Measurements from ENCODE around the gene NBEA.

NBEA gene

GRCh38 chr13:35524171-35524570, 582.1 kb downstream of the NBEA start:
- H3K27me3 ChIP-seq (ENCODE audit: insufficient read depth, insufficient read length), result no peaks in the 10 kb centered on the region
- H3K4me1 ChIP-seq (ENCODE audit: insufficient read depth, insufficient read length), result no peaks in the 10 kb centered on the region
- H3K4me3 ChIP-seq (ENCODE audit: insufficient read length, low read depth), result no peak overlapping the region
- DNase-seq (ENCODE audit: low read depth, low spot score), result no peak
- no peak overlapping the region for H3K9ac ChIP-seq (ENCODE audit: insufficient read length, low read depth)
- TF ChIP-seq ZNF274 (IDR thresholded peaks at IDR 0.05; ENCODE audit: low read depth, low read length) (no peak), SUZ12 (IDR thresholded peaks at IDR 0.05; ENCODE audit: extremely low read depth, insufficient read depth, insufficient read length) (no peak), YY1 (IDR thresholded peaks at IDR 0.05; ENCODE audit: insufficient read depth, insufficient read length) (no peak)
- H3K36me3 ChIP-seq (ENCODE audit: insufficient read depth, insufficient read length, low read length), result no peaks in the 10 kb centered on the region
- H3K9me3 ChIP-seq (ENCODE audit: insufficient read depth, low read length), result no peaks in the 10 kb centered on the region

GRCh38 chr13:35526577-35526976, 584.5 kb downstream of the NBEA start:
- no peak for TF ChIP-seq SUZ12 (IDR thresholded peaks at IDR 0.05; ENCODE audit: extremely low read depth, insufficient read depth, insufficient read length)
- no peak for TF ChIP-seq ZNF274 (IDR thresholded peaks at IDR 0.05; ENCODE audit: low read depth, low read length)
- no peak for TF ChIP-seq YY1 (IDR thresholded peaks at IDR 0.05; ENCODE audit: insufficient read depth, insufficient read length)

GRCh38 chr13:35527451-35527850, 585.4 kb downstream of the NBEA start:
- Histone ChIP-seq H3K27me3 (ENCODE audit: insufficient read depth, insufficient read length) (no peaks in the 10 kb centered on the region), H3K9me3 (ENCODE audit: insufficient read depth, low read length) (no peaks in the 10 kb centered on the region), H3K9ac (ENCODE audit: insufficient read length, low read depth) (no peak overlapping the region), H3K36me3 (ENCODE audit: insufficient read depth, insufficient read length, low read length) (no peaks in the 10 kb centered on the region), H3K4me3 (ENCODE audit: insufficient read length, low read depth) (no peak overlapping the region), H3K4me1 (ENCODE audit: insufficient read depth, insufficient read length) (no peaks in the 10 kb centered on the region)
- no peak for DNase-seq (ENCODE audit: low read depth, low spot score)
- TF ChIP-seq SUZ12 (IDR thresholded peaks at IDR 0.05; ENCODE audit: extremely low read depth, insufficient read depth, insufficient read length) (no peak), ZNF274 (IDR thresholded peaks at IDR 0.05; ENCODE audit: low read depth, low read length) (no peak), YY1 (IDR thresholded peaks at IDR 0.05; ENCODE audit: insufficient read depth, insufficient read length) (no peak)

More at GRCh38 chr13:35526577-35526976, 584.5 kb downstream of the NBEA start:
- no peak for DNase-seq (ENCODE audit: low read depth, low spot score)
- H3K9me3 ChIP-seq (ENCODE audit: insufficient read depth, low read length), result no peaks in the 10 kb centered on the region
- H3K4me3 ChIP-seq (ENCODE audit: insufficient read length, low read depth), result no peak overlapping the region
- no peaks in the 10 kb centered on the region for H3K4me1 ChIP-seq (ENCODE audit: insufficient read depth, insufficient read length)
- no peaks in the 10 kb centered on the region for H3K36me3 ChIP-seq (ENCODE audit: insufficient read depth, insufficient read length, low read length)
- no peaks in the 10 kb centered on the region for H3K27me3 ChIP-seq (ENCODE audit: insufficient read depth, insufficient read length)
- H3K9ac ChIP-seq (ENCODE audit: insufficient read length, low read depth), result no peak overlapping the region

GRCh38 chr13:35530147-35530546, 588.1 kb downstream of the NBEA start:
- no peak for DNase-seq (ENCODE audit: low read depth, low spot score)
- no peaks in the 10 kb centered on the region for H3K9me3 ChIP-seq (ENCODE audit: insufficient read depth, low read length)
- H3K4me3 ChIP-seq (ENCODE audit: insufficient read length, low read depth), result no peak overlapping the region
- no peak for TF ChIP-seq SUZ12 (IDR thresholded peaks at IDR 0.05; ENCODE audit: extremely low read depth, insufficient read depth, insufficient read length)
- TF ChIP-seq YY1 (IDR thresholded peaks at IDR 0.05; ENCODE audit: insufficient read depth, insufficient read length), result no peak
- TF ChIP-seq ZNF274 (IDR thresholded peaks at IDR 0.05; ENCODE audit: low read depth, low read length), result no peak
- no peaks in the 10 kb centered on the region for H3K36me3 ChIP-seq (ENCODE audit: insufficient read depth, insufficient read length, low read length)
- H3K27me3 ChIP-seq (ENCODE audit: insufficient read depth, insufficient read length), result no peaks in the 10 kb centered on the region
- no peaks in the 10 kb centered on the region for H3K4me1 ChIP-seq (ENCODE audit: insufficient read depth, insufficient read length)
- H3K9ac ChIP-seq (ENCODE audit: insufficient read length, low read depth), result no peak overlapping the region

GRCh38 chr13:35530581-35530980, 588.5 kb downstream of the NBEA start:
- no peaks in the 10 kb centered on the region for H3K9me3 ChIP-seq (ENCODE audit: insufficient read depth, low read length)
- H3K27me3 ChIP-seq (ENCODE audit: insufficient read depth, insufficient read length), result no peaks in the 10 kb centered on the region
- no peaks in the 10 kb centered on the region for H3K36me3 ChIP-seq (ENCODE audit: insufficient read depth, insufficient read length, low read length)
- no peak for TF ChIP-seq YY1 (IDR thresholded peaks at IDR 0.05; ENCODE audit: insufficient read depth, insufficient read length)
- TF ChIP-seq SUZ12 (IDR thresholded peaks at IDR 0.05; ENCODE audit: extremely low read depth, insufficient read depth, insufficient read length), result no peak
- no peak for TF ChIP-seq ZNF274 (IDR thresholded peaks at IDR 0.05; ENCODE audit: low read depth, low read length)
- no peaks in the 10 kb centered on the region for H3K4me1 ChIP-seq (ENCODE audit: insufficient read depth, insufficient read length)
- H3K4me3 ChIP-seq (ENCODE audit: insufficient read length, low read depth), result no peak overlapping the region
- DNase-seq (ENCODE audit: low read depth, low spot score), result no peak
- no peak overlapping the region for H3K9ac ChIP-seq (ENCODE audit: insufficient read length, low read depth)

GRCh38 chr13:35531526-35531925, 589.5 kb downstream of the NBEA start:
- no peaks in the 10 kb centered on the region for H3K36me3 ChIP-seq (ENCODE audit: insufficient read depth, insufficient read length, low read length)
- no peaks in the 10 kb centered on the region for H3K4me1 ChIP-seq (ENCODE audit: insufficient read depth, insufficient read length)
- TF ChIP-seq YY1 (IDR thresholded peaks at IDR 0.05; ENCODE audit: insufficient read depth, insufficient read length) (no peak), ZNF274 (IDR thresholded peaks at IDR 0.05; ENCODE audit: low read depth, low read length) (no peak), SUZ12 (IDR thresholded peaks at IDR 0.05; ENCODE audit: extremely low read depth, insufficient read depth, insufficient read length) (no peak)
- H3K9ac ChIP-seq (ENCODE audit: insufficient read length, low read depth), result no peak overlapping the region
- DNase-seq (ENCODE audit: low read depth, low spot score), result no peak
- no peaks in the 10 kb centered on the region for H3K9me3 ChIP-seq (ENCODE audit: insufficient read depth, low read length)
- no peak overlapping the region for H3K4me3 ChIP-seq (ENCODE audit: insufficient read length, low read depth)
- no peaks in the 10 kb centered on the region for H3K27me3 ChIP-seq (ENCODE audit: insufficient read depth, insufficient read length)

GRCh38 chr13:35534343-35534742, 592.3 kb downstream of the NBEA start:
- Histone ChIP-seq H3K27me3 (ENCODE audit: insufficient read depth, insufficient read length) (no peaks in the 10 kb centered on the region), H3K9ac (ENCODE audit: insufficient read length, low read depth) (no peak overlapping the region), H3K36me3 (ENCODE audit: insufficient read depth, insufficient read length, low read length) (no peaks in the 10 kb centered on the region), H3K4me3 (ENCODE audit: insufficient read length, low read depth) (no peak overlapping the region), H3K4me1 (ENCODE audit: insufficient read depth, insufficient read length) (no peaks in the 10 kb centered on the region), H3K9me3 (ENCODE audit: insufficient read depth, low read length) (no peaks in the 10 kb centered on the region)
- no peak for DNase-seq (ENCODE audit: low read depth, low spot score)
- no peak for TF ChIP-seq ZNF274 (IDR thresholded peaks at IDR 0.05; ENCODE audit: low read depth, low read length)
- no peak for TF ChIP-seq YY1 (IDR thresholded peaks at IDR 0.05; ENCODE audit: insufficient read depth, insufficient read length)
- TF ChIP-seq SUZ12 (IDR thresholded peaks at IDR 0.05; ENCODE audit: extremely low read depth, insufficient read depth, insufficient read length), result no peak

Data from NT2/D1 (cell line).